Epithelial cell of esophagus (primary cell): ENCODE measurements around the gene DLGAP1.

Source experiments
- DNase-seq: peaks from one replicate; pipeline ENCODE4 v3.0.0; 2010; ENCODE audit warnings: low read depth
- H3K4me3 ChIP-seq: 2 replicates; pipeline ENCODE4 v1.5.1; 2011; ENCODE audit warnings: mild to moderate bottlenecking, low read length, control low read depth
- TF ChIP-seq, protein P1 (sequence below): IDR thresholded peaks from 2 replicates; pipeline ENCODE4 v1.5.1; 2011; ENCODE audit warnings: low read depth, mild to moderate bottlenecking, low read length, control low read depth, inconsistent platforms; ENCODE audit not compliant: insufficient read depth; ENCODE audit errors: missing control alignments

Gene DLGAP1

DNA sequence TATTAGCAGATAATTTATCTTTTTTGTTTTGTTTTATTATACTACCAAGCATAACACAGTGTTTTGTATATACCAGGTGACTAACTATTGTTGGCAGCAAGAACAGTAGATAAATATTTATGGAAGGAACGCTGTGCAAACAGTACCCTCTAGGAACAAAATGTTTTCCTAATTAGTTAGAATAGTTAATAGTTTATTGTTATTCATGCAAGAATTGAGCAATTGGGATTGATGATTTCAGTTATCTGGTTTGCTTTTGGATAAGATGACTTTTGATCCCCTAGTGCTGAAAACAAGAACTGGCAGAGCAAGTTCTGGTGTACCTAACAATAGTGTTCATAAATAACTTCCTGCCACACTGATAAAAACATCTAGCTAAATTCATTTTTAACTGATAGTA, 681.8 kb downstream of the DLGAP1 start:
- peak; percentile 69 for DNase-seq
- no peak overlapping the region for H3K4me3 ChIP-seq
- TF ChIP-seq, protein P1, sequence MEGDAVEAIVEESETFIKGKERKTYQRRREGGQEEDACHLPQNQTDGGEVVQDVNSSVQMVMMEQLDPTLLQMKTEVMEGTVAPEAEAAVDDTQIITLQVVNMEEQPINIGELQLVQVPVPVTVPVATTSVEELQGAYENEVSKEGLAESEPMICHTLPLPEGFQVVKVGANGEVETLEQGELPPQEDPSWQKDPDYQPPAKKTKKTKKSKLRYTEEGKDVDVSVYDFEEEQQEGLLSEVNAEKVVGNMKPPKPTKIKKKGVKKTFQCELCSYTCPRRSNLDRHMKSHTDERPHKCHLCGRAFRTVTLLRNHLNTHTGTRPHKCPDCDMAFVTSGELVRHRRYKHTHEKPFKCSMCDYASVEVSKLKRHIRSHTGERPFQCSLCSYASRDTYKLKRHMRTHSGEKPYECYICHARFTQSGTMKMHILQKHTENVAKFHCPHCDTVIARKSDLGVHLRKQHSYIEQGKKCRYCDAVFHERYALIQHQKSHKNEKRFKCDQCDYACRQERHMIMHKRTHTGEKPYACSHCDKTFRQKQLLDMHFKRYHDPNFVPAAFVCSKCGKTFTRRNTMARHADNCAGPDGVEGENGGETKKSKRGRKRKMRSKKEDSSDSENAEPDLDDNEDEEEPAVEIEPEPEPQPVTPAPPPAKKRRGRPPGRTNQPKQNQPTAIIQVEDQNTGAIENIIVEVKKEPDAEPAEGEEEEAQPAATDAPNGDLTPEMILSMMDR = peak; percentile 53

DNA sequence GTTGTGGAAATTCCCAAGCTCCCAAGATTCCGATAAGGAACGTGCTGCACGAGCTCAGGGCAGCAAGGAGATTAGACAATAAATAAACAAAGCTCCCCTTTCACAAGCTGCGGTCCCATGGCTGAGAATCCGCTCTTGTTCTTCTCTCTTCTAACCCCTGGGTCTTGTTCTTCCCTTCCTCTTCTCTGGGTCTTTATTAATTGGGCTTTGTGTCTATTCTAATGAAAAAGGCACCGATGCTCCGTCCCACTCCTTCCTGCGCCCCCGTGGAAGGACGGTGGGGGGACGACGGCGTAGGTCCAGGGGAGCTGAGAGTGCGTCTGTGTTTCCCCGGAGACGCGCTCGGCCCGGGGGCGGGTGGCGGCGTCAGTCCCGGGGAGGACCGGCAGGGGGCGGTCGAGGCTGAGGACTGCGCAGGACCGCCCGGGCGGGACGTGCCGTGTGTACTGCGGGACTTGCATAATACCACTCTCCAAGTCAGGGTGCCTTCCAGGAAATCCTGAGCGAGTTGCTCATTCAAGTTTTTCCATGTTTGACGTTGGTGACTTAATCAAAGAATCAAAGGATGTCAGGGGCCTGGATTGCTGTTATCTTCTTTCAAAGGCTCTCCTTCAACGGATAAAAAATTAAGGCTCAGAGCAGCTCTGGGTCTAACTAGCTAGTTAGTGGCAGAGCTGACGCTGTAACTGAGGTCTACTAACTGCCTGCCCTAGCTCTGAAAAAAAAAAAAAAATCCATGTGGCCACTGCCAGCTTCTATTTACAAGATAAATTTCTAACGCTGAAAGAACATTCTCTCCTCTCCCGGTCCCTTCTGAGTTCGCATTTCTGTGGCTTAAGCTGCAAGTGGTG, 683.8 kb downstream of the DLGAP1 start:
- peak; percentile 94 for DNase-seq
- TF ChIP-seq, protein P1 = peak; percentile 64
- H3K4me3 ChIP-seq = peak overlapping the region; percentile 31

DNA sequence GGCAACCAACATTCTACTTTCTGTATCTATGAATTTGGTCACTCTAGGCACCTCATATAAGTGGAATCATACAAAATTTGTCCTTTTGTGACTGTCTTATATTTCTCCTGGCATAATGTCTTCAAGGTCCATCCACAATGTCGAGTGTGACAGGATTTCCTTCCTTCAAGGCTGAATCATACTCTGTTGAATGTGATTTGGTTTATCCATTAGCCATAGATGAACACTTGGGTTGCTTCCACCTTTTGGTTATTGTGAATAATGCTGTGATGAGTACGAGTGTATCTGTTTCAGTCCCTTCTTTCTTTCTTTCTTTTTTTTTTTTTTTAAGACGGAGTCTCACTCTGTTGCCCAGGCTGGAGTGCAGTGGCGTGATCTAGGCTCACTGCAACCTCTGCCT, 693.8 kb downstream of the DLGAP1 start:
- H3K4me3 ChIP-seq = no peak overlapping the region
- TF ChIP-seq, protein P1 = no peak
- DNase-seq = no peak

DNA sequence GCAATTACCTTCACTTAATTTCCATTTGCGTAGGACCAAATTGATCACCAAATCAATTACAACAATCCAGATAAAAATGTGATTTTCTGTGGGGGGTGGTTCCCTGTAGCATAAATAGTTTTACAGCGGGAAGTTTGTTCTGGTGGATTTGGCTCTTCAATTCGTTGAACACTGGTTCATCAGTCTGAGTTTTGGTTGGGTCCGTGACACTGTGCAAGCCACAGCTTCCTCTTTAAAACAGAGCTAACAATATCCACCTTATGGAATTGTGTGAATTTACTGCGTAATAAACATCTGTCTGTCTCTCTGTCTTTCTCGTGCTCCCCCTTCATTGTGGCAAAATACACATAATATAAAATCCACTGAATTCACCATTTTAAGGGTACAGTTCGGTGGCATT, 694.4 kb downstream of the DLGAP1 start:
- DNase-seq = no peak
- TF ChIP-seq, protein P1 = no peak
- H3K4me3 ChIP-seq = no peak overlapping the region

DNA sequence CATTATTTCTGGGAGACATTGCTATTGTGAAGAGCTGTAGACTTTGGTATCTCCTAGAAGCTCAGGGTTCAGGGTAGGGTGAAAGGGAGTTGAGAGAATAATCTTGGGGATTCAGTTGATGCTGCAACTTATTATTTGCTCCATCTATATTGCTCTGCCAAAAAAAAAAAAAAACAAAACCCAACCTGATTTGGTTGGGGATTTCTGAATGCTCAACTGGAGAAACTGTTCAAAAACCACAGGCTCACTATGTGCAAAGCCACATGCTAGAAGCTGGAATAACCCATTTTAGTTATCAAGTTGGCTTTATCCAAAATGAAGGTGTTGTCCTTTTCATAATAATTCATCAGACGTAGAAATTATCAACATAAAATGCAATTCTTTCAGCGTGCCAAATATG, 696.0 kb downstream of the DLGAP1 start:
- TF ChIP-seq, protein P1 = no peak
- no peak overlapping the region for H3K4me3 ChIP-seq
- no peak for DNase-seq

DNA sequence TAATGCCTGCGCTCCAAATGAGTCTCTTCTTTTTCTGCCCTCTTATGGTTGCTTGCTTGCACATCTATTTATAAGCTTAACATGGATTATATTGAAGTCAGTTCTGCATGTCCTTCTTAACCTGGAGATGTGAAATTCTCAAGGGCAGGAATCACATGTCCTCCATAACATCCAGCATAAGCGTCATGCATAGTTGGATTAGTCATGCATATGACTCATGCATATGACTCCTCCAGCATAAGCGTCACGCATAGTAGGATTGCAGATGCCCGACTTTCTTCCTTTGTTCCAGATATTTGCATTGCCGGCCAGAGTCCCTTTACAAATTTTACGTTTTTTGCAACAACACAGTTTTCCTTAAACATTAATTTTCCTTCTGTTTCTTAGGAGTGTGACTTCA, 696.6 kb downstream of the DLGAP1 start:
- DNase-seq = peak; percentile 81
- TF ChIP-seq, protein P1 = no peak
- H3K4me3 ChIP-seq = no peak overlapping the region

DNA sequence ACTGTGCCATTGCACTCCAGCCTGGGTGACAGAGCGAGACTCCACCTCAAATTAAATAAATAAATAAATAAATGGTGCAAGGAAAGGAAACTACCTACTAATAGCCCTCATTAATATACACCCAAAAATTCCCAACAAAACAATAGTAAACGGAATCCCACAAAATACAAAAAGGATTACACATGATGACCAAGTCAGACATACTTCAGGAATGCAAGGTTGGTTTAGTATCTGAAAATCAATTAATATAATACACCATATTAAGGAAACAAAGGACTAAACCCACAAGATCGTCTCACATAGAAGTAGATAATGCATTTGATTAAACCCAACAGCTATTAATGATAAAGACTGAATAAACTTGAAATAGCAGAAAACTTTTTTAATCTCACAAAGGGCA, 697.7 kb downstream of the DLGAP1 start:
- no peak for DNase-seq
- no peak overlapping the region for H3K4me3 ChIP-seq
- TF ChIP-seq, protein P1 = no peak
